H1 (cell line): ENCODE results near the gene ALDH4A1. TPM values are rescaled to one million over a fixed set of nuclear protein-coding genes. Genes with fewer than 3 reads are reported as not detected.

Source experiments
- CTCF ChIA-PET: fragments of 300-600 bp; sonication (Branson Sonifier 250); formaldehyde crosslinking; loops from one replicate; lab custom pipeline; 2021; ENCODE audit not compliant: partially characterized antibody; lab: Charles Lee
- POLR2A ChIA-PET: fragments of 300-600 bp; sonication (Branson Sonifier 250); formaldehyde crosslinking; loops from one replicate; lab custom pipeline; 2021; ENCODE audit warnings: inconsistent platforms; ENCODE audit not compliant: partially characterized antibody; lab: Charles Lee
- DNase-seq, 2 experiments: peaks; one replicate each; pipeline versions ENCODE4 v3.0.0 to v3.0.0-alpha.2; 2010 to 2022; ENCODE audit warnings: low spot score in 2 of 2, low read depth in 1 of 2, mixed read lengths in 1 of 2
- FAIRE-seq: peaks from 2 replicates; lab custom pipeline; 2011; peaks lifted over from hg19 to GRCh38; lab: Jason Lieb, UNC
- H2AFZ ChIP-seq: 2 replicates; pipeline ENCODE4 v1.8.1; 2012; ENCODE audit warnings: low read length, inconsistent platforms
- H2AK5ac ChIP-seq: 2 replicates; pipeline ENCODE4 v1.6.1; 2013; ENCODE audit warnings: low read depth, low read length
- H2BK120ac ChIP-seq: replicated peaks from 2 replicates; pipeline ENCODE3; 2013; ENCODE audit warnings: low read depth, low read length, inconsistent platforms
- H2BK12ac ChIP-seq: 2 replicates; pipeline ENCODE4 v1.6.1; 2013; ENCODE audit warnings: low read depth, low read length
- H2BK15ac ChIP-seq: 2 replicates; pipeline ENCODE4 v1.6.1; 2013; ENCODE audit warnings: low read length
- H2BK20ac ChIP-seq: 2 replicates; pipeline ENCODE4 v1.6.1; 2013; ENCODE audit warnings: low read length
- H2BK5ac ChIP-seq: 2 replicates; pipeline ENCODE4 v1.6.1; 2013; ENCODE audit warnings: low read depth, low read length
- H3K14ac ChIP-seq: 2 replicates; pipeline ENCODE4 v1.6.1; 2013; ENCODE audit warnings: inconsistent platforms; ENCODE audit not compliant: insufficient read length
- H3K18ac ChIP-seq: 2 replicates; pipeline ENCODE4 v1.6.1; 2013; ENCODE audit warnings: low read length; ENCODE audit errors: extremely low read depth
- H3K23ac ChIP-seq: 2 replicates; pipeline ENCODE4 v1.6.1; 2013; ENCODE audit warnings: inconsistent platforms; ENCODE audit not compliant: insufficient read length
- H3K23me2 ChIP-seq: 2 replicates; pipeline ENCODE4 v1.6.1; 2013; ENCODE audit warnings: low read depth, low read length
- H3K27ac ChIP-seq: 2 replicates; pipeline ENCODE4 v1.6.1; 2011; ENCODE audit warnings: low read depth, low read length, inconsistent platforms
- H3K27me3 ChIP-seq, 4 experiments: replicated peaks in 1 of 4; 1 replicate in 1 of 4; 2 replicates in 3 of 4; pipeline versions ENCODE4 v1.6.1 to v1.8.1; 2011 to 2013; ENCODE audit warnings: low read length in 3 of 4, mild to moderate bottlenecking in 3 of 4, inconsistent platforms in 2 of 4, mixed read lengths in 2 of 4, moderate library complexity in 1 of 4; ENCODE audit not compliant: control insufficient read depth in 3 of 4, insufficient read depth in 3 of 4; ENCODE audit errors: extremely low read depth in 1 of 4
- H3K36me3 ChIP-seq, 4 experiments: 2 replicates each; pipeline versions ENCODE4 v1.6.1 to v1.8.1; 2011 to 2013; ENCODE audit warnings: mild to moderate bottlenecking in 4 of 4, low read length in 3 of 4, moderate library complexity in 2 of 4, control low read depth in 1 of 4, inconsistent platforms in 1 of 4; ENCODE audit not compliant: insufficient read depth in 4 of 4, control insufficient read depth in 2 of 4
- H3K4ac ChIP-seq: replicated peaks from 2 replicates; pipeline ENCODE3; 2013; ENCODE audit warnings: low read length, low read depth, mixed read lengths, inconsistent platforms; ENCODE audit not compliant: insufficient read length
- H3K4me1 ChIP-seq, 4 experiments: replicated peaks in 1 of 4; 1 replicate in 1 of 4; 2 replicates in 3 of 4; pipeline versions ENCODE4 v1.6.1 to v1.8.1; 2011 to 2013; ENCODE audit warnings: low read length in 3 of 4, inconsistent platforms in 2 of 4, mixed read lengths in 1 of 4; ENCODE audit not compliant: insufficient read depth in 4 of 4, control insufficient read depth in 3 of 4
- H3K4me2 ChIP-seq, 2 experiments: 2 replicates each; pipeline versions ENCODE4 v1.6.1 to v1.8.1; 2011 to 2013; ENCODE audit warnings: low read depth in 2 of 2, low read length in 2 of 2, control low read depth in 1 of 2, inconsistent platforms in 1 of 2, mild to moderate bottlenecking in 1 of 2; ENCODE audit not compliant: insufficient read depth in 1 of 2
- H3K4me3 ChIP-seq, 4 experiments: fragments of 200-600, 300-600 bp in 1 of 4; sonication (generic), shearing (Covaris generic), sonication (Bioruptor Twin) in 1 of 4; 2 replicates each; pipeline versions ENCODE4 v1.5.1 to v1.8.1; 2011 to 2016; ENCODE audit warnings: low read length in 4 of 4, low read depth in 3 of 4, control low read depth in 2 of 4, inconsistent platforms in 2 of 4, mild to moderate bottlenecking in 2 of 4, mixed read lengths in 1 of 4, moderate library complexity in 1 of 4; ENCODE audit not compliant: insufficient read depth in 2 of 4; ENCODE audit errors: extremely low read depth in 1 of 4
- H3K56ac ChIP-seq: replicated peaks from 2 replicates; pipeline ENCODE3; 2013; ENCODE audit warnings: low read depth, mild to moderate bottlenecking, mixed read lengths, low read length, inconsistent platforms; ENCODE audit not compliant: insufficient read length
- H3K79me1 ChIP-seq: 2 replicates; pipeline ENCODE4 v1.6.1; 2013; ENCODE audit warnings: low read depth, low read length, control low read depth
- H3K79me2 ChIP-seq, 2 experiments: 2 replicates each; pipeline versions ENCODE4 v1.6.1 to v1.8.1; 2012 to 2013; ENCODE audit warnings: low read length in 2 of 2, mild to moderate bottlenecking in 2 of 2, inconsistent platforms in 1 of 2; ENCODE audit not compliant: insufficient read depth in 2 of 2, control insufficient read depth in 1 of 2
- H3K9ac ChIP-seq, 4 experiments: replicated peaks in 1 of 4; 1 replicate in 1 of 4; 2 replicates in 3 of 4; pipeline versions ENCODE4 v1.6.1 to v1.8.1; 2011 to 2013; ENCODE audit warnings: low read depth in 3 of 4, low read length in 3 of 4, control low read depth in 2 of 4, mild to moderate bottlenecking in 2 of 4, moderate library complexity in 2 of 4, inconsistent platforms in 1 of 4; ENCODE audit errors: extremely low read depth in 1 of 4
- H3K9me3 ChIP-seq, 2 experiments: 2 replicates each; pipeline versions ENCODE4 v1.6.1 to v1.8.1; 2012 to 2013; ENCODE audit warnings: mild to moderate bottlenecking in 2 of 2, moderate library complexity in 2 of 2, control low read depth in 1 of 2, inconsistent platforms in 1 of 2, low read depth in 1 of 2, low read length in 1 of 2, mixed read lengths in 1 of 2; ENCODE audit not compliant: insufficient read depth in 2 of 2
- H4K20me1 ChIP-seq, 2 experiments: replicated peaks in 1 of 2; 2 replicates each; pipeline versions ENCODE3 to v1.8.1; 2011 to 2013; ENCODE audit warnings: inconsistent platforms in 2 of 2, low read length in 2 of 2, mild to moderate bottlenecking in 1 of 2; ENCODE audit not compliant: insufficient read depth in 2 of 2, control insufficient read depth in 1 of 2
- H4K5ac ChIP-seq: 2 replicates; pipeline ENCODE4 v1.6.1; 2013; ENCODE audit warnings: low read length, low read depth, mixed read lengths, inconsistent platforms; ENCODE audit not compliant: insufficient read length
- H4K8ac ChIP-seq: 2 replicates; pipeline ENCODE4 v1.8.0; 2013; ENCODE audit warnings: mild to moderate bottlenecking, moderate library complexity, low read length, inconsistent platforms; ENCODE audit not compliant: insufficient read depth; ENCODE audit errors: extremely low read depth
- H4K91ac ChIP-seq: replicated peaks from 2 replicates; pipeline ENCODE3; 2013; ENCODE audit warnings: low read length, mixed read lengths, inconsistent platforms; ENCODE audit not compliant: insufficient read length
- CBX8 ChIP-seq: fragments of 300-800, 300-1000 bp; sonication (generic); IDR thresholded peaks from 2 replicates; pipeline ENCODE4 v1.7.1; 2016; ENCODE audit warnings: low read depth, low read length, borderline replicate concordance
- CTCF ChIP-seq, 3 experiments: IDR thresholded peaks; 1 replicate in 2 of 3; 2 replicates in 1 of 3; pipeline versions ENCODE4 v1.5.1 to v1.6.1; 2011; ENCODE audit warnings: low read length in 3 of 3, mild to moderate bottlenecking in 3 of 3, inconsistent platforms in 2 of 3, low read depth in 1 of 3, moderate library complexity in 1 of 3; ENCODE audit not compliant: insufficient read depth in 1 of 3; ENCODE audit errors: control extremely low read depth in 1 of 3
- RAD21 ChIP-seq, 2 experiments: IDR thresholded peaks in 1 of 2; conservative IDR thresholded peaks in 1 of 2; 2 replicates each; pipeline ENCODE4 v1.6.1; 2011; ENCODE audit warnings: low read depth in 2 of 2, low read length in 2 of 2, improper control_type of control experiment in 1 of 2, inconsistent platforms in 1 of 2, mild to moderate bottlenecking in 1 of 2, moderate library complexity in 1 of 2
- RNF2 ChIP-seq: fragments of 200-900, 300-1000 bp; sonication (generic); IDR thresholded peaks from 2 replicates; pipeline ENCODE4 v1.7.1; 2016; ENCODE audit warnings: borderline replicate concordance, low read depth, mild to moderate bottlenecking, antibody characterized with exemption, low read length; ENCODE audit not compliant: poor library complexity, severe bottlenecking; ENCODE audit errors: missing control alignments
- SIX5 ChIP-seq: IDR thresholded peaks from 2 replicates; pipeline ENCODE4 v1.6.1; 2011; ENCODE audit warnings: mild to moderate bottlenecking, low read depth, low read length
- ZNF274 ChIP-seq: IDR thresholded peaks from 2 replicates; pipeline ENCODE4 v1.7.0; 2012; ENCODE audit warnings: low read length, borderline replicate concordance; ENCODE audit errors: extremely low read depth
- WGBS, 2 experiments: shearing (Covaris generic) in 1 of 2; methylation state at CpG; one replicate each; pipeline versions ENCODE4 v1.1.6 to v1.1.7; 2013 to 2015; ENCODE audit warnings: low lambda C conversion rate in 2 of 2, mixed read lengths in 2 of 2, inconsistent platforms in 1 of 2, low coverage in 1 of 2, missing lambda C conversion rate in 1 of 2; ENCODE audit not compliant: insufficient replicate concordance in 2 of 2, insufficient coverage in 1 of 2, insufficient read length in 1 of 2; ENCODE audit errors: extremely low coverage in 1 of 2, missing lambda C conversion rate in 1 of 2; 5-methylcytosine and 5-hydroxymethylcytosine counted together
- polyA plus RNA-seq, 7 experiments: library from polyadenylated mRNA; depleted of rRNA in 3 of 7; stranded (reverse) in 5 of 7; unstranded in 2 of 7; fragments of >200 nt in 5 of 7; fragments of 200-250 nt in 2 of 7; gene quantifications; 1 replicate in 5 of 7; 2 replicates in 1 of 7; 4 replicates in 1 of 7; pipeline versions ENCODE4 v1.2.1 to v1.2.3, GENCODE V29; 2011 to 2013; ENCODE audit warnings: missing spikeins in 2 of 7, mixed read lengths in 2 of 7
- total RNA-seq: library from RNA; stranded (reverse); fragmentation: NEBNext Ultra II Directional; extraction: Animal tissue kit (Norgen Biotek cat#: 25700); gene quantifications from 2 replicates; pipeline ENCODE4 v1.2.1, GENCODE V29; 2021

ALDH4A1 gene
- total and polyA plus RNA-seq, 2 of the 8 experiments (the other 6 are each of a cell fraction or from before 2014, with no cell fraction given): 30.3 to 35.9 TPM

GRCh38 chr1:18918417-18918816 is 16.1 kb upstream of the ALDH4A1 start:
- Histone ChIP-seq H2BK12ac (no peak overlapping the region), H2BK20ac (no peak overlapping the region), H2AFZ (no peak overlapping the region), H3K4ac (peak overlapping the region; percentile 70), H2BK120ac (no peak overlapping the region), H3K23me2 (no peaks in the 10 kb centered on the region), H3K4me1 (peaks cover 0 to 7% (median 3%) of the 10 kb centered on the region in 4 experiments; a peak in 6 of 7 replicates), H2BK15ac (no peak overlapping the region), H3K4me2 (no peak overlapping the region), H4K20me1 (no peaks in the 10 kb centered on the region), H2BK5ac (no peak overlapping the region), H2AK5ac (no peak overlapping the region), H3K79me2 (no peaks in the 10 kb centered on the region), H3K9ac (no peak overlapping the region), H3K9me3 (no peaks in the 10 kb centered on the region), H3K14ac (no peak overlapping the region), H4K8ac (no peak overlapping the region; the same call in 1 of the 2 replicates), H4K91ac (no peak overlapping the region), H3K27me3 (no peaks in the 10 kb centered on the region), H3K27ac (no peak overlapping the region), H3K79me1 (0 out of 2 replicates have a peak, but pooled peaks cover 3% of the 10 kb centered on the region), H3K36me3 (no peaks in the 10 kb centered on the region), H3K4me3 (no peak overlapping the region), H3K23ac (no peak overlapping the region), H3K18ac (no peak overlapping the region), H3K56ac (no peak overlapping the region), H4K5ac (no peak overlapping the region)
- no peak for DNase-seq
- TF ChIP-seq RNF2 (no peak), ZNF274 (no peak), CTCF (IDR thresholded peaks at IDR 0.05; ENCODE audit: control extremely low read depth in 1 of 3, insufficient read depth in 1 of 3, low read depth in 1 of 3, low read length in 3 of 3) (peak in 2 of 3 experiments; percentile 12 to 40; a peak in 2 of 4 replicates), SIX5 (no peak), RAD21 (IDR thresholded peaks at IDR 0.05 in 1 of 2, conservative IDR thresholded peaks at IDR 0.05 in 1 of 2; ENCODE audit: low read depth in 2 of 2, low read length in 2 of 2) (peak in 1 of 2 experiments; percentile 5; a peak in 1 of 4 replicates), CBX8 (no peak)
- WGBS, 2 experiments: 95% methylated on average over 12 of the region's 14 CpGs; no CpG with 5 or more reads in 1 of the 2 experiments
- POLR2A ChIA-PET: no interaction called here
- CTCF ChIA-PET: interaction anchor here (0.6 to 7.0 kb wide), 7 partner anchors 11 to 155 kb away, joined by 3 to 46 read pairs (median 3); no protein-coding TSS in a partner anchor
- FAIRE-seq: no peak
